AG10803 (cell line): ENCODE measurements around the gene HHLA2.

Experiments
- DNase-seq: peaks from one replicate; pipeline ENCODE4 v3.0.0; 2010; ENCODE audit warnings: low read depth
- H3K4me3 ChIP-seq: 2 replicates; pipeline ENCODE4 v1.5.1; 2011; ENCODE audit warnings: mild to moderate bottlenecking, low read length, control low read depth
- CTCF ChIP-seq: conservative IDR thresholded peaks from 2 replicates; pipeline ENCODE4 v1.5.1; 2011; ENCODE audit warnings: mild to moderate bottlenecking, low read length, control low read depth, inconsistent platforms

Gene HHLA2

GRCh38 chr3:108329947-108330346, 33.6 kb downstream of the HHLA2 start:
- TF ChIP-seq CTCF: no peak
- no peak for DNase-seq
- H3K4me3 ChIP-seq: no peak overlapping the region

GRCh38 chr3:108331792-108332191, 35.4 kb downstream of the HHLA2 start:
- no peak for TF ChIP-seq CTCF
- no peak for DNase-seq
- H3K4me3 ChIP-seq: no peak overlapping the region

- no peak for TF ChIP-seq CTCF
- no peak for DNase-seq
- no peak overlapping the region for H3K4me3 ChIP-seq
Observed at GRCh38 chr3:108333961-108334360, 37.6 kb downstream of the HHLA2 start.

GRCh38 chr3:108334701-108335100, 38.4 kb downstream of the HHLA2 start:
- TF ChIP-seq CTCF: no peak
- no peak overlapping the region for H3K4me3 ChIP-seq
- DNase-seq: no peak

- H3K4me3 ChIP-seq: no peak overlapping the region
- no peak for TF ChIP-seq CTCF
Observed at GRCh38 chr3:108338901-108339545, 42.7 kb downstream of the HHLA2 start.

GRCh38 chr3:108341911-108342310, 45.6 kb downstream of the HHLA2 start:
- no peak for TF ChIP-seq CTCF
- no peak for DNase-seq
- no peak overlapping the region for H3K4me3 ChIP-seq

More at GRCh38 chr3:108338901-108339545, 42.7 kb downstream of the HHLA2 start:
- DNase-seq: no peak

GRCh38 chr3:108342837-108343486, 46.6 kb downstream of the HHLA2 start:
- TF ChIP-seq CTCF: no peak
- DNase-seq: peak; percentile 7
- H3K4me3 ChIP-seq: no peak overlapping the region
